Measurements from ENCODE around the gene KRT80.

- no peak for TF ChIP-seq REST (IDR thresholded peaks at IDR 0.05; ENCODE audit: insufficient replicate concordance, low read depth)
- no peak for TF ChIP-seq CTCF (IDR thresholded peaks at IDR 0.05; ENCODE audit: insufficient read depth, low read length)
- no peak for TF ChIP-seq POLR2AphosphoS5 (IDR thresholded peaks at IDR 0.05; ENCODE audit: low read depth)
- TF ChIP-seq GABPA (IDR thresholded peaks at IDR 0.05; ENCODE audit: low read depth), result no peak
Measured at GRCh38 chr12:52226446-52226845, 34.6 kb upstream of the KRT80 start.

All from HL-60 (cell line).